HG03571 (cell line): ENCODE measurements around the gene MVB12B.

Experiments
- ATAC-seq: cut with Tn5 transposase; IDR thresholded peaks from one replicate; pipeline ENCODE4 v1.9.1; 2021; ENCODE audit not compliant: unreplicated experiment

The MVB12B gene

GRCh38 chr9:126486276-126486675 is 159.6 kb downstream of the MVB12B start:
- no peak for ATAC-seq

GRCh38 chr9:126487856-126488255 is 161.2 kb downstream of the MVB12B start:
- ATAC-seq, result no peak

- ATAC-seq, result no peak
These were observed 161.7 kb downstream of the MVB12B start for GRCh38 chr9:126488310-126488709.

- no peak for ATAC-seq
These were observed 162.3 kb downstream of the MVB12B start for GRCh38 chr9:126488881-126489404.

- ATAC-seq, result no peak
These were observed 163.1 kb downstream of the MVB12B start for GRCh38 chr9:126489581-126490213.

GRCh38 chr9:126490214-126490631 is 163.6 kb downstream of the MVB12B start:
- ATAC-seq, result no peak

GRCh38 chr9:126490871-126491567 is 164.4 kb downstream of the MVB12B start:
- no peak for ATAC-seq

- no peak for ATAC-seq
These were observed 164.9 kb downstream of the MVB12B start for GRCh38 chr9:126491568-126491879.

- no peak for ATAC-seq
These were observed 165.3 kb downstream of the MVB12B start for GRCh38 chr9:126491949-126492348.

- no peak for ATAC-seq
These were observed 167.6 kb downstream of the MVB12B start for GRCh38 chr9:126494264-126494663.

GRCh38 chr9:126494746-126495145 is 168.1 kb downstream of the MVB12B start:
- no peak for ATAC-seq

- ATAC-seq, result no peak
These were observed 169.0 kb downstream of the MVB12B start for GRCh38 chr9:126495411-126496180.

GRCh38 chr9:126496181-126496576 is 169.6 kb downstream of the MVB12B start:
- ATAC-seq, result no peak

- no peak for ATAC-seq
These were observed 170.4 kb downstream of the MVB12B start for GRCh38 chr9:126496781-126497659.

- ATAC-seq, result no peak
These were observed 171.1 kb downstream of the MVB12B start for GRCh38 chr9:126497660-126498275.

- no peak for ATAC-seq
These were observed 171.7 kb downstream of the MVB12B start for GRCh38 chr9:126498331-126498730.

- ATAC-seq, result no peak
These were observed 172.6 kb downstream of the MVB12B start for GRCh38 chr9:126499005-126499910.

- no peak for ATAC-seq
These were observed 173.4 kb downstream of the MVB12B start for GRCh38 chr9:126499911-126500599.
